NCI-H1092 treated with DMSO at 0.1 percent for 48 hours (cell line): Measurements from ENCODE around the gene RING1.

Source experiments
- DNase-seq: peaks from one replicate; lab custom pipeline; 2025; lab: John Stamatoyannopoulos, UW

Gene RING1

GRCh38 chr6:33247977-33248642, 39.8 kb downstream of the RING1 start:
- DNase-seq = peak; percentile 69

DNA sequence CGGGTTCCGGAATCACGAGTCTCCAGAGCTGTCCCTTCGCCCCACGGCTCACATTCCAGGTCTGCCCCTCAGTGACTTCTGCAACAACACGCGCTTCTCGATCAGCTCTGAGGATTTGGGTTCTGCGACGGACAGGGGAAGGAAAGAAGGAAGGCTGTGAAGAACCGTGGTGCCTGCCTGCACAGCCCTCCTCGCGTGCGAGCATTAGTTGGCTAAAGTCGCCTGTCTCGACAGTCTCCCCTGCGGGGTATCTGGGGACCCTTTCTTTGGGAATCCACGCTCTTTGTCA, 40.3 kb downstream of the RING1 start:
- DNase-seq = peak; percentile 28

GRCh38 chr6:33248932-33249731, 40.8 kb downstream of the RING1 start:
- peak; percentile 96 for DNase-seq

DNA sequence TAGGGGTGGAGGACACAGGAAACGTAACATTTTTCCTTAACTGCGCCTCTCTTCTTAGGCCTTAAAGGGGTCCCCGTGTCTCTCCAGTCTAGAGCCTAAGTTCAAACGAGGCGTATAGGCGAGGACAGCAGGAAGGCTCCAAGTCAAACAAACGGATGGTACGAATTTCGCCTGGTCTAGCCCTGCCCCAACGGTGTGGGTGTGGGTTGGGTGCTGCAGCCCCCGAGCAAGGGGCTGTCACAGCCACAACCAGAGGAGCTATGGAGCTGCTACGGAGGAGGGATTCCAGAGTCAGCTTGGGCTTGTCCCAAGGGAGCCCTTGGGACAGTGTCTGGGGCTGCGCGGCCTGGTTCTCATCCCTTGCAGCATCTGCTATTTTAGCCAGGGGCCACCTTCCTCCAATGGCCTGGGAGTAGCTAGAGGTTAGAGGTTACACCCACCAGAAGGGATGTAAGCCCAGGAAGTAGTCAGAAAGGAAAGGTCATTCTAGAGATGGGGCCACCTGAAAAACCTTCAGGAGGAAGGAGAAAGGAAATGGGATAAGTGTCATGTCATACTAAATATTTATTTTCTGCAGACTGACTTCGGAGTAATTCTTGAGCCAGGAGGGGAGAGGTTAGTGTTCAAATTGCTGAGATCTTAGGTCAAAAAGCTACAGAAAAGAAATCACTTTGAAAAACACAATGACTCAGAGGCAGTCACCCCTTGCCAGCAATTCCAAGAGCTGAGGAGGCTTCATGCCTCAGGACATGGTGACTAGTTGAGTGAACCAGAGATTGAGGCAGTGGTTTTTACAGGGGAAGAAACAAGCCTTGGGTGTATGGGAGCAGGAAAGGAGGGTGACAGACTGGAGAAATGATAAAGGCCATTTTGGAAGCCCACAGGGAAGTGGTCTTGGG, 41.7 kb downstream of the RING1 start:
- DNase-seq = peak; percentile 45

DNA sequence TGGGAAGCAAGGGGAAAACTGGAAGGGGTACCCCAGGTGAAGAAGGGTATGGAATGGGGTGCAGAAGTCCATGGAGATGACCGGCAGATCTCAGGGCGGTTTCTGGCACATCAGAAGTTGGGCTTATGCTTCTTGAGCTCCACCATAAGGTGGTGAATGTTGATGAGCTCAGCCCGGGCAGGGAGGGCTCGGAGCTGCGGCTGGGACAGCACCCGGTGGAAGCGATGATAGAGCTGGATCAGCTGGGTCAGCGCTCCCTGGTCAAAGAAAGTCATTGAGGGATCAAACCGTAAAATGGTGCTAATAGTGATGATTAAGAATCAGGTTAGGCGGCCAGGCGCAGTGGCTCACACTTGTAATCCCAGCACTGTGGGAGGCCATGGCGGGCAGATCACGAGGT, 42.4 kb downstream of the RING1 start:
- DNase-seq = no peak

DNA sequence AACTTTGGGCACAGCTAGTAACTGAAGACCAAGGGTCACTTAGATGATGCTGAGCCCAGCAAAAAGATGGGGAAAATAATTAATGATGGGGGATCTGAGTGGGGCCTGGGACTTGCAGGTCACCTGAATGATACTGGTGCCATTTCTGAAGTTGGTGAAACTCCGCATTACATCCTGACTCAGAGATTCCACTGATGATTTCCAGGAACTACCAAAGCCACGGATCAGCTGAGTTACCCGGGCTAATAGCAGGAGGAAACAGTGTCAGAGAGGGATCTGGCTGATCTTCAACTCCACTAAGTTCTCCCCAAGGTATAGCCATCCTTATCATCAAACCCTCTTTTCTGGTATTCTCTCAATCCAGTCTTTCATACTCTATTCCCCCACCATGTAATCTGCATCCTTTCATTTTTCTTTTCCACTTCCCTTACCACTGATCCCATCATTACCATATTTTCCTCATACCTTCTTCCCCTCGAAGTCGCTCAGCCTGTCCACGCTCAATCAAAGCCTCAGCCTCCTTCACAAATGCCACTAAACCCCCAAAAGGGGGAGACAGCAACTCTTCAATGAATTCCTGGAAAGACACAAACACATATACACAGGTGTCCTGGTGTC, 43.2 kb downstream of the RING1 start:
- DNase-seq = no peak

- no peak for DNase-seq
Measured at GRCh38 chr6:33252759-33253158, 44.5 kb downstream of the RING1 start.

DNA sequence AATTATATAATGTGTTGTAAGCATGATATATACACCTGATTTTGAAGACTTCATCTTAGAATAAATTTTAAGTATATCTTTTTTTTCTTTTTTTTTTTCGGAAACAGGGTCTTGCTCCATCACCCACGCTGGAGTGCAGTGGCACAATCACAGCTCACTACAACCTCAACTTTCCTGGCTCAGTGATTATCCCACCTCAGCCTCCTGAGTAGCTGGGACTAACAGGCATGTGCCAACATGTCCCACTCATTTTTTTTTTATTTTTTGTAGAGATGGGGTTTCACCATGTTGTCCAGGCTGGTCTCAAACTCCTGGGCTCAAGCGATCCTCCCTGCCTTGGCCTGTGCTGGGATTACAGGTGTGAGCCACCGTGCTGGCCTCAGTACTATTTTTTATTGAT, 46.3 kb downstream of the RING1 start:
- no peak for DNase-seq

DNA sequence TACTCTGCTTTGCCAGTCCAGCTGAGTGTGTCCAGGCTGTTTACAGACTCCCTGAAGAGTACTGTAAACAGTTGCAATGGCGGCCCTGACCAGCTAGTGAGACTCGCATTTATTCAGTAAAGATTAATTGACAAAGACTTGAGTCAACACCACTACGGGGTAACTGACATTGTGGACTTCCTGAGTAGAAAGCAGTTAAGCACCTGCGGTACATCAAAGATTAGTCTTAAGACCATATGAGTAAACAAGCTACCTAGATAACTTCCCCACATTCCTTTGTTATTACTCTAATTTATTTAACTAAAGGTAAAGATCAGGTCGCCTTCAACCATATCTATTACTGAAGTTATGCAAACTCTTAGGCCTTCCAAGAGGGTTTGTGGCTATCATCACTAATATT, 50.7 kb downstream of the RING1 start:
- DNase-seq = no peak
